HepG2 (cell line): ENCODE data around the gene IRX4. TPM values are rescaled to one million over a fixed set of nuclear protein-coding genes. Genes with fewer than 3 reads are reported as not detected.
A peak's percentile ranks its signal among the peaks of the same experiment; 100 is the strongest.

Source experiments
- ATAC-seq: fragments of 200-7000 bp; cut with Tn5 transposase; 3 replicates; pipeline ENCODE4 v1.9.1; 2020; ENCODE audit warnings: mild to moderate bottlenecking, moderate library complexity
- BruUV-seq: library from RNA; stranded (reverse); fragments of 400-500 nt; replicated peaks from 2 replicates; lab custom pipeline; 2021; lab: Mats Ljungman, UMichigan
- CTCF ChIA-PET: fragments of 300-600 bp; formaldehyde crosslinking; extraction: SDS; loops from one replicate; lab custom pipeline; 2021; ENCODE audit warnings: low total read pairs, inconsistent platforms, low intra/inter-chr PET ratio; lab: Yijun Ruan, JAX
- POLR2A ChIA-PET: fragments of 350-600 bp; sonication (Branson Sonifier 250); formaldehyde crosslinking; loops from one replicate; lab custom pipeline; 2020; ENCODE audit warnings: antibody characterized with exemption, inconsistent platforms; lab: Yijun Ruan, JAX
- DNase-seq: peaks from one replicate; pipeline ENCODE4 v3.0.0-alpha.2; 2015; ENCODE audit warnings: low spot score
- FAIRE-seq: peaks from 3 replicates; lab custom pipeline; 2011; peaks lifted over from hg19 to GRCh38; lab: Jason Lieb, UNC
- H2AFZ ChIP-seq: one replicate; pipeline ENCODE4 v1.6.1; 2011; ENCODE audit warnings: low read length, inconsistent platforms
- H3K27ac ChIP-seq: fragments of 300-600 bp; 3 replicates; pipeline ENCODE4 v1.8.0; 2011; ENCODE audit warnings: mixed run types, mild to moderate bottlenecking, mixed read lengths, low read length, inconsistent platforms; ENCODE audit not compliant: insufficient read depth; ENCODE audit errors: extremely low read length
- H3K27me3 ChIP-seq, 2 experiments: fragments of 200-600 bp in 1 of 2; 2 replicates in 1 of 2; 3 replicates in 1 of 2; pipeline versions ENCODE4 v1.6.0 to v1.8.0; 2011; ENCODE audit warnings: low read length in 2 of 2, mild to moderate bottlenecking in 2 of 2, moderate library complexity in 2 of 2, inconsistent platforms in 1 of 2; ENCODE audit not compliant: insufficient read depth in 2 of 2, control insufficient read depth in 1 of 2
- H3K36me3 ChIP-seq, 2 experiments: fragments of 200-600 bp in 1 of 2; replicated peaks in 1 of 2; 2 replicates in 1 of 2; 3 replicates in 1 of 2; pipeline versions ENCODE4 v1.5.1 to v1.8.0; 2011; ENCODE audit warnings: low read length in 2 of 2, inconsistent platforms in 1 of 2; ENCODE audit not compliant: insufficient read depth in 2 of 2, control insufficient read depth in 1 of 2
- H3K4me1 ChIP-seq: 2 replicates; pipeline ENCODE4 v1.5.1; 2012; ENCODE audit warnings: low read length, inconsistent platforms; ENCODE audit not compliant: insufficient read depth
- H3K4me2 ChIP-seq: 2 replicates; pipeline ENCODE4 v1.6.0; 2011; ENCODE audit warnings: low read depth, low read length, inconsistent platforms
- H3K4me3 ChIP-seq, 3 experiments: fragments of 200-600 bp in 1 of 3; sonication (generic), shearing (Covaris generic) in 1 of 3; replicated peaks in 1 of 3; 2 replicates each; pipeline ENCODE4 v1.5.1; 2011 to 2016; ENCODE audit warnings: low read length in 3 of 3, inconsistent platforms in 2 of 3, low read depth in 2 of 3, mild to moderate bottlenecking in 2 of 3, control low read depth in 1 of 3, mixed read lengths in 1 of 3; ENCODE audit not compliant: insufficient read depth in 1 of 3
- H3K79me2 ChIP-seq: one replicate; pipeline ENCODE4 v1.6.1; 2011; ENCODE audit warnings: low read length, inconsistent platforms; ENCODE audit not compliant: insufficient read depth
- H3K9ac ChIP-seq: 2 replicates; pipeline ENCODE4 v1.6.0; 2011; ENCODE audit warnings: mild to moderate bottlenecking, low read depth, low read length, inconsistent platforms; ENCODE audit not compliant: insufficient read depth
- H3K9me3 ChIP-seq: 2 replicates; pipeline ENCODE4 v1.5.1; 2012; ENCODE audit warnings: mild to moderate bottlenecking, low read length
- H4K20me1 ChIP-seq: 2 replicates; pipeline ENCODE4 v1.6.0; 2011; ENCODE audit warnings: inconsistent platforms, mild to moderate bottlenecking, low read length, moderate library complexity; ENCODE audit not compliant: insufficient read depth
- MBD4 ChIP-seq: IDR thresholded peaks from 2 replicates; pipeline ENCODE4 v1.6.1; 2012; ENCODE audit warnings: low read length, inconsistent platforms, borderline replicate concordance
- MNT ChIP-seq: fragments of 450-650 bp; IDR thresholded peaks from 2 replicates; pipeline ENCODE4 v1.6.1; 2016
- MXD3 ChIP-seq: IDR thresholded peaks from 2 replicates; pipeline ENCODE4 v1.6.1; 2016; ENCODE audit warnings: mild to moderate bottlenecking, missing biosample characterization, missing genetic modification reagents
- NFRKB ChIP-seq: fragments of 450-650 bp; IDR thresholded peaks from 2 replicates; pipeline ENCODE4 v1.6.1; 2017
- THYN1 ChIP-seq: sonication (generic); formaldehyde crosslinking; IDR thresholded peaks from 2 replicates; pipeline ENCODE4 v1.8.1; 2023; ENCODE audit warnings: low read depth, mild to moderate bottlenecking, moderate library complexity, missing genetic modification reagents, borderline replicate concordance
- TIGD3 ChIP-seq: sonication (generic); formaldehyde crosslinking; IDR thresholded peaks from 2 replicates; pipeline ENCODE4 v1.5.1; 2020; ENCODE audit warnings: mild to moderate bottlenecking, missing genetic modification reagents, borderline replicate concordance
- YEATS2 ChIP-seq: sonication (generic); formaldehyde crosslinking; IDR thresholded peaks from 2 replicates; pipeline ENCODE4 v1.4.0; 2020; ENCODE audit warnings: missing genetic modification reagents, borderline replicate concordance
- ZNF160 ChIP-seq: sonication (generic); formaldehyde crosslinking; IDR thresholded peaks from 2 replicates; pipeline ENCODE4 v1.8.0; 2022; ENCODE audit warnings: mild to moderate bottlenecking, inconsistent platforms, missing genetic modification reagents
- ZNF577 ChIP-seq: sonication (generic); formaldehyde crosslinking; IDR thresholded peaks from 2 replicates; pipeline ENCODE4 v1.4.0; 2020; ENCODE audit warnings: mild to moderate bottlenecking, low read depth, missing genetic modification reagents, borderline replicate concordance
- WGBS: methylation state at CpG from one replicate; pipeline ENCODE4 v1.1.6; 2017; ENCODE audit warnings: low lambda C conversion rate; 5-methylcytosine and 5-hydroxymethylcytosine counted together
- in situ Hi-C: cut with HindIII; loops from 2 replicates; pipeline ENCODE4 v1.10.0; 2017; ENCODE audit warnings: low pct_unique_long_range_greater_than_20kb; ENCODE audit not compliant: extremely low pct_ligation_motif_present
- intact Hi-C: fragments of 100-400 bp; cut with micrococcal nuclease; formaldehyde crosslinking; loops from one replicate; pipeline ENCODE4 v1.10.0; 2022; ENCODE audit not compliant: unreplicated experiment
- polyA plus RNA-seq, 8 experiments: library from polyadenylated mRNA; depleted of rRNA in 3 of 8; stranded (reverse) in 7 of 8; unstranded in 1 of 8; fragments of >200 nt; fragmentation: Illumina TruSeq in 4 of 8; extraction: Trizol in 4 of 8; gene quantifications; 2 replicates each; pipeline versions ENCODE4 v1.2.1 to v1.2.3, GENCODE V29; 2011 to 2016; ENCODE audit warnings: low read depth in 4 of 8, missing spikeins in 1 of 8, mixed read lengths in 1 of 8; ENCODE audit not compliant: insufficient read depth in 1 of 8
- total RNA-seq, 5 experiments: library from RNA; depleted of rRNA; stranded (reverse); fragments of >200 nt; fragmentation: Illumina TruSeq; extraction: Trizol; gene quantifications; 2 replicates each; pipeline ENCODE4 v1.2.3, GENCODE V29; 2016; ENCODE audit warnings: low read depth in 1 of 5

IRX4 gene
- total and polyA plus RNA-seq, 2 of the 13 experiments (the other 11 are each of a cell fraction or from before 2014, with no cell fraction given) = not detected

GRCh38 chr5:1851290-1851934 is 31.3 kb downstream of the IRX4 start (continued):
- TF ChIP-seq MBD4 (no peak), NFRKB (no peak), ZNF160 (CRISPR knock-in tag) (no peak), YEATS2 (no peak), MXD3 (no peak)

GRCh38 chr5:1850324-1851154 is 32.2 kb downstream of the IRX4 start:
- no peak for ATAC-seq
- BruUV-seq = no TSS peak
- Histone ChIP-seq H3K36me3 (no peaks in the 10 kb centered on the region), H3K27ac (no peak overlapping the region), H3K27me3 (peaks cover 0 to 53% of the 10 kb centered on the region in 2 experiments; a peak in 4 of 5 replicates), H3K4me3 (no peak overlapping the region), H3K4me2 (no peak overlapping the region), H3K9me3 (no peaks in the 10 kb centered on the region), H3K79me2 (no peaks in the 10 kb centered on the region), H4K20me1 (no peaks in the 10 kb centered on the region), H3K4me1 (no peaks in the 10 kb centered on the region), H2AFZ (no peak overlapping the region), H3K9ac (no peak overlapping the region)
- FAIRE-seq = no peak
- peak; percentile 93 for TF ChIP-seq MNT
- TF ChIP-seq ZNF577 (CRISPR knock-in tag) = no peak
- TF ChIP-seq TIGD3 = no peak
- no peak for TF ChIP-seq THYN1 (CRISPR knock-in tag)
- CTCF ChIA-PET = no interaction called here
- POLR2A ChIA-PET = no interaction called here
- in situ Hi-C loops (no loop called here), intact Hi-C loops (no loop called here)
- 66% methylated on average over 17 of the region's 29 CpGs for WGBS
- DNase-seq = no peak
